GM18505 (cell line): Measurements from ENCODE around the gene ARL14.
A peak's percentile ranks its signal among the peaks of the same experiment; 100 is the strongest.

Source experiments
- ATAC-seq: cut with Tn5 transposase; IDR thresholded peaks from one replicate; pipeline ENCODE4 v1.9.1; 2021; ENCODE audit not compliant: unreplicated experiment
- POLR2A ChIP-seq: IDR thresholded peaks from 4 replicates; pipeline ENCODE4 v1.6.1; 2011; ENCODE audit warnings: borderline replicate concordance; ENCODE audit not compliant: insufficient read depth, insufficient read length; ENCODE audit errors: extremely low read depth

ARL14 gene

GRCh38 chr3:160665231-160665630 lies 11.7 kb upstream of the ARL14 start:
- ATAC-seq = no peak
- no peak for TF ChIP-seq POLR2A

GRCh38 chr3:160665784-160666526 lies 11.0 kb upstream of the ARL14 start:
- TF ChIP-seq POLR2A = no peak
- ATAC-seq = peak; percentile 67

GRCh38 chr3:160667452-160667851 lies 9.5 kb upstream of the ARL14 start:
- ATAC-seq = no peak

GRCh38 chr3:160668454-160668853 lies 8.5 kb upstream of the ARL14 start:
- no peak for ATAC-seq
- TF ChIP-seq POLR2A = no peak

More at GRCh38 chr3:160667452-160667851, 9.5 kb upstream of the ARL14 start:
- no peak for TF ChIP-seq POLR2A

- TF ChIP-seq POLR2A = no peak
- ATAC-seq = peak; percentile 90
These were observed 5.7 kb upstream of the ARL14 start for GRCh38 chr3:160671231-160671630.

- no peak for TF ChIP-seq POLR2A
- no peak for ATAC-seq
These were observed 5.0 kb upstream of the ARL14 start for GRCh38 chr3:160671995-160672394.

- no peak for ATAC-seq
- no peak for TF ChIP-seq POLR2A
These were observed 3.8 kb upstream of the ARL14 start for GRCh38 chr3:160673188-160673587.

- ATAC-seq = no peak
- TF ChIP-seq POLR2A = no peak
These were observed 1.3 kb upstream of the ARL14 start for GRCh38 chr3:160675566-160676124.

GRCh38 chr3:160677459-160677881 lies 510 bp downstream of the ARL14 start:
- no peak for TF ChIP-seq POLR2A
- ATAC-seq = no peak

- TF ChIP-seq POLR2A = no peak
- ATAC-seq = no peak
These were observed 1.4 kb downstream of the ARL14 start for GRCh38 chr3:160678292-160678842.

- TF ChIP-seq POLR2A = no peak
- no peak for ATAC-seq
These were observed 7.4 kb downstream of the ARL14 start for GRCh38 chr3:160684368-160684740.

- ATAC-seq = no peak
- no peak for TF ChIP-seq POLR2A
These were observed 8.3 kb downstream of the ARL14 start for GRCh38 chr3:160685144-160685766.

- no peak for TF ChIP-seq POLR2A
- ATAC-seq = no peak
These were observed 10.1 kb downstream of the ARL14 start for GRCh38 chr3:160686955-160687535.
